DOHH2 (cell line): ENCODE measurements around the gene DHRS9.
A peak's percentile ranks its signal among the peaks of the same experiment; 100 is the strongest.

Source experiments
- CTCF ChIP-seq: fragments of 200-600 bp; sonication (generic); IDR thresholded peaks from one replicate; pipeline ENCODE4 v1.5.1; 2014; ENCODE audit warnings: antibody characterized with exemption, mild to moderate bottlenecking, low read depth, low read length; ENCODE audit not compliant: poor library complexity, severe bottlenecking
- EZH2phosphoT487 ChIP-seq: fragments of 200-600 bp; sonication (generic); IDR thresholded peaks from 2 replicates; pipeline ENCODE4 v1.6.1; 2017; ENCODE audit warnings: borderline replicate concordance, mild to moderate bottlenecking, antibody characterized with exemption, low read length, moderate library complexity, mixed read lengths

DNA sequence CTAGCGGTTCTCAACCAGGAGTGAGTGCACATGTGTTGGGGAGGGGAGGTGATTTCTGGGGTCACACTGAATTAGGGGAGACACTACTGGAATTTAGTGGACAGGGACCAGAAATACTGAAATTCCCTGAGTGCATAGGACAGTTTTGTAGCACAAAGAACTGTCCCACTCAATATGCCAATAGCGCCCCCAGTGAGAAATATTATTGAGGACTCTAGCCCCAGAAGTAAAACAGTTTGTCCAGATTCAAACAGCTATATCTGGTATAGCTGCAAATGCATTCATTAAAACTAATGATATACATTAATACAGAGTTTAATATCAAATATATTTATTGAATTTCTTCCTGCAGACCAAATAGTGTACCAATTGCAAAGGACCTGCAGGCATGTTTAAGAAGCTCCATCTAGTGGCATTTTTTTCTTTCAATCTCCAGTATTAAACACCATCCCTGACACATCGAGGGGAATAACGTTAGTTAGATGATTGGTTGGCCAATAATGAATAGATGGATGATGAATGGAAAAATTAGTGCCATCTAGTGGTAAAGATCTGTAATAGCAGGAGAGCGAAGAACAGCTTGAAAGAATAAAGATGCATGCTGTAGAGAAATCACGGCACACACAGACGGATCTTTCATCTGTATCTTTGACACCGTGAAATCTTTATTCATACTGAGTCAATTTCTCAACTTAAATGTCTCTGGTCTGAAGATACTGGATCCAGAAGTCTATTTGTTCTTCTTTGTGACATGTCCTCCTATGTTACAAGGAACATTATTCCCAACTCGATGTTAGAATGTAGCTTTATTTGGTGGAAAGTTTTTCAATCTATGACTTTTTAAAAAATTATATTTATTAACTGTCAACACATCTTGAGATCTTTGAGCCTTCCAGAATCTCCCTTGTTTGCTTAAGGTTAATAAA is 62.5 kb downstream of the DHRS9 start:
- peak; percentile 69 for TF ChIP-seq CTCF
- TF ChIP-seq EZH2phosphoT487, result no peak
